ENCODE results near the gene SKOR1.

The SKOR1 gene

DNA sequence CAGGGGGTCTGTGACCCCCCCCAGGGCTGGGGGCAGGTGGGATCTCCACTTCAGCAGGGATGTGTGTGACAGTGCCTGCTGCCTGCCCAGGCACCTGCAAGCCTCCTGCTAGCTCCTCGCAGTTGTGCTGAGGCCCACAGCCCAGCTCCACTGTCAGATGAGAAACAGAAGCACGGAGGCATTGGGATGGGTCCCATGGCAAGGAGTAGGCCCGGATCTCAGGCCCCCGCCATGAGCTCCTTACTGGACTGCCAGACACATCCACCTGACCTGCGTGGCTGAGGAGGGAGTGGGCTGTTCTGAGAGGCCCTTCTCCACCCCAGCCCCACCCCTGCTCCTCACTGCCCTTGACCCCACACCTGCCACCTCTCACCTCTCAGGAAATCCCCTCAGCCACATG is 18.2 kb upstream of the SKOR1 start:
- H3K4me3 ChIP-seq (IDR thresholded peaks at IDR 0.05; ENCODE audit: insufficient read depth, low read depth, low read length), result no peak overlapping the region
- no peaks in the 10 kb centered on the region for H3K79me2 ChIP-seq (ENCODE audit: insufficient read depth, low read depth)
- H3K9ac ChIP-seq, result no peak overlapping the region
- no peaks in the 10 kb centered on the region for H3K27me3 ChIP-seq (ENCODE audit: insufficient read depth, low read depth)
- no peaks in the 10 kb centered on the region for H4K20me1 ChIP-seq (ENCODE audit: insufficient read depth)
- no peak overlapping the region for H3K4me2 ChIP-seq
- no peaks in the 10 kb centered on the region for H3K4me1 ChIP-seq (ENCODE audit: low read depth, poor library complexity, severe bottlenecking)
- H3K36me3 ChIP-seq (ENCODE audit: insufficient read depth), result no peaks in the 10 kb centered on the region
- no peak overlapping the region for H2AFZ ChIP-seq (ENCODE audit: low read depth)
- TF ChIP-seq, protein P1, sequence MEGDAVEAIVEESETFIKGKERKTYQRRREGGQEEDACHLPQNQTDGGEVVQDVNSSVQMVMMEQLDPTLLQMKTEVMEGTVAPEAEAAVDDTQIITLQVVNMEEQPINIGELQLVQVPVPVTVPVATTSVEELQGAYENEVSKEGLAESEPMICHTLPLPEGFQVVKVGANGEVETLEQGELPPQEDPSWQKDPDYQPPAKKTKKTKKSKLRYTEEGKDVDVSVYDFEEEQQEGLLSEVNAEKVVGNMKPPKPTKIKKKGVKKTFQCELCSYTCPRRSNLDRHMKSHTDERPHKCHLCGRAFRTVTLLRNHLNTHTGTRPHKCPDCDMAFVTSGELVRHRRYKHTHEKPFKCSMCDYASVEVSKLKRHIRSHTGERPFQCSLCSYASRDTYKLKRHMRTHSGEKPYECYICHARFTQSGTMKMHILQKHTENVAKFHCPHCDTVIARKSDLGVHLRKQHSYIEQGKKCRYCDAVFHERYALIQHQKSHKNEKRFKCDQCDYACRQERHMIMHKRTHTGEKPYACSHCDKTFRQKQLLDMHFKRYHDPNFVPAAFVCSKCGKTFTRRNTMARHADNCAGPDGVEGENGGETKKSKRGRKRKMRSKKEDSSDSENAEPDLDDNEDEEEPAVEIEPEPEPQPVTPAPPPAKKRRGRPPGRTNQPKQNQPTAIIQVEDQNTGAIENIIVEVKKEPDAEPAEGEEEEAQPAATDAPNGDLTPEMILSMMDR (conservative IDR thresholded peaks at IDR 0.05; ENCODE audit: low read depth, low read length), result no peak
- H3K27ac ChIP-seq, result no peak overlapping the region

- no peaks in the 10 kb centered on the region for H3K27me3 ChIP-seq (ENCODE audit: insufficient read depth, low read depth)
- no peaks in the 10 kb centered on the region for H3K36me3 ChIP-seq (ENCODE audit: insufficient read depth)
- H3K4me3 ChIP-seq (IDR thresholded peaks at IDR 0.05; ENCODE audit: insufficient read depth, low read depth, low read length), result no peak overlapping the region
- no peak overlapping the region for H3K9ac ChIP-seq
- TF ChIP-seq, protein P1 (conservative IDR thresholded peaks at IDR 0.05; ENCODE audit: low read depth, low read length), result no peak
- H4K20me1 ChIP-seq (ENCODE audit: insufficient read depth), result no peaks in the 10 kb centered on the region
- no peak overlapping the region for H3K4me2 ChIP-seq
- no peak overlapping the region for H3K27ac ChIP-seq
- H3K4me1 ChIP-seq (ENCODE audit: low read depth, poor library complexity, severe bottlenecking), result no peaks in the 10 kb centered on the region
- H3K79me2 ChIP-seq (ENCODE audit: insufficient read depth, low read depth), result no peaks in the 10 kb centered on the region
- H2AFZ ChIP-seq (ENCODE audit: low read depth), result no peak overlapping the region
Observed at GRCh38 chr15:67807836-67808235, 17.5 kb upstream of the SKOR1 start.

DNA sequence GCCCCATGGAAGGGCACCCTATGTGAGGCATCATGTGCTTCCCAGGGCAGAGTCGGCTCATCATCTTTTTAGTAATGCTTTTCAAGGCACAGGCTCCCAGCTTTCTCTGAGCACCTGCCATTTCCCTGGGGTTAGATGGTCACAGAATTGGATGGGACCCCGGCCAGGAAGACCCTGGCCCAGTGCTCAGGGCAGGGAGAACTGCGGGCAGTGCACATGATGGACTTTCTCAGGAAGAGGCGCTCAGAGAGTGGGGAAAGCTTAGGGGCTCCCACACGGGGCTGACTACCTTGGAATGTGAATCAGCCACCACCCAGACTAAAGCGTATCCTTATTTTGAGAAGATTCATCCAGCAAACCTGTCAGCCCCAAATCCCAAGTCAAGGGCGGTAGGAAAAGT is 16.5 kb upstream of the SKOR1 start:
- Histone ChIP-seq H3K27me3 (ENCODE audit: insufficient read depth, low read depth) (no peaks in the 10 kb centered on the region), H3K4me1 (ENCODE audit: low read depth, poor library complexity, severe bottlenecking) (no peaks in the 10 kb centered on the region), H3K4me2 (no peak overlapping the region), H3K36me3 (ENCODE audit: insufficient read depth) (no peaks in the 10 kb centered on the region), H3K27ac (no peak overlapping the region), H2AFZ (ENCODE audit: low read depth) (no peak overlapping the region), H3K4me3 (IDR thresholded peaks at IDR 0.05; ENCODE audit: insufficient read depth, low read depth, low read length) (no peak overlapping the region), H3K9ac (no peak overlapping the region), H3K79me2 (ENCODE audit: insufficient read depth, low read depth) (no peaks in the 10 kb centered on the region), H4K20me1 (ENCODE audit: insufficient read depth) (no peaks in the 10 kb centered on the region)
- TF ChIP-seq, protein P1 (conservative IDR thresholded peaks at IDR 0.05; ENCODE audit: low read depth, low read length), result no peak

- Histone ChIP-seq H3K27ac (no peak overlapping the region), H3K27me3 (ENCODE audit: insufficient read depth, low read depth) (no peaks in the 10 kb centered on the region), H2AFZ (ENCODE audit: low read depth) (no peak overlapping the region), H3K4me2 (no peak overlapping the region), H3K79me2 (ENCODE audit: insufficient read depth, low read depth) (no peaks in the 10 kb centered on the region), H3K4me1 (ENCODE audit: low read depth, poor library complexity, severe bottlenecking) (no peaks in the 10 kb centered on the region), H3K4me3 (IDR thresholded peaks at IDR 0.05; ENCODE audit: insufficient read depth, low read depth, low read length) (no peak overlapping the region), H3K9ac (no peak overlapping the region), H4K20me1 (ENCODE audit: insufficient read depth) (no peaks in the 10 kb centered on the region), H3K36me3 (ENCODE audit: insufficient read depth) (no peaks in the 10 kb centered on the region)
- TF ChIP-seq, protein P1 (conservative IDR thresholded peaks at IDR 0.05; ENCODE audit: low read depth, low read length), result no peak
Observed at GRCh38 chr15:67809441-67809840, 15.9 kb upstream of the SKOR1 start.

All from KMS-11 (cell line).